Ovary (tissue), 3 donors: ENCODE data around the gene DLG1.

Experiments
- POLR2A ChIP-seq: fragments of 450-650 bp; IDR thresholded peaks from one replicate; pipeline ENCODE4 v1.6.1; 2017; ENCODE audit warnings: antibody characterized with exemption, mild to moderate bottlenecking, moderate library complexity
- TF ChIP-seq, protein P1 (sequence below), 3 donors: fragments of 450-650 bp in 2 of 3; fragments of 200-600 bp in 1 of 3; IDR thresholded peaks; one replicate each; pipeline versions ENCODE4 v1.5.1 to v1.8.0; 2016 to 2022; ENCODE audit warnings: antibody characterized with exemption in 3 of 3, mild to moderate bottlenecking in 1 of 3
- donor health status: DM: no; HTN: no; CAD: no.

DNA sequence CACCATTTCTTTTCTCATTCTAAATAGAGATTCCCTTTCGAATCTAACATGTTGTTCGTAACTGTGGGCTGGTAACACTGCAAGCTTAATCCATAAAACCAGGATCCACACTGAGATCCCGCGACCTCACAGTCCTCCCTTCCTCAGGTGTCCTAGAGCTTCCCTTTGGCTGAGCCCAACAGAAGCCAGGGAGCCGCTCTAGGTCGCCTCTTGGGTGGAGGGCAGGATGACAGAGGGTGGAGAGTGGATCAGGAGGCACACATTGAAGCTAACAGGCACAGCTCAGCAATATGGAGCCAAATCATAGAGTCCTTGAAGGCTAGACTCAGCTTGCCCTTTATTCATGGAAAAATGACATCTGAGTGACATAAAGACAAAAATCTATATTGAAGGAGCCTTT lies 44.7 kb upstream of the DLG1 start:
- TF ChIP-seq, protein P1, sequence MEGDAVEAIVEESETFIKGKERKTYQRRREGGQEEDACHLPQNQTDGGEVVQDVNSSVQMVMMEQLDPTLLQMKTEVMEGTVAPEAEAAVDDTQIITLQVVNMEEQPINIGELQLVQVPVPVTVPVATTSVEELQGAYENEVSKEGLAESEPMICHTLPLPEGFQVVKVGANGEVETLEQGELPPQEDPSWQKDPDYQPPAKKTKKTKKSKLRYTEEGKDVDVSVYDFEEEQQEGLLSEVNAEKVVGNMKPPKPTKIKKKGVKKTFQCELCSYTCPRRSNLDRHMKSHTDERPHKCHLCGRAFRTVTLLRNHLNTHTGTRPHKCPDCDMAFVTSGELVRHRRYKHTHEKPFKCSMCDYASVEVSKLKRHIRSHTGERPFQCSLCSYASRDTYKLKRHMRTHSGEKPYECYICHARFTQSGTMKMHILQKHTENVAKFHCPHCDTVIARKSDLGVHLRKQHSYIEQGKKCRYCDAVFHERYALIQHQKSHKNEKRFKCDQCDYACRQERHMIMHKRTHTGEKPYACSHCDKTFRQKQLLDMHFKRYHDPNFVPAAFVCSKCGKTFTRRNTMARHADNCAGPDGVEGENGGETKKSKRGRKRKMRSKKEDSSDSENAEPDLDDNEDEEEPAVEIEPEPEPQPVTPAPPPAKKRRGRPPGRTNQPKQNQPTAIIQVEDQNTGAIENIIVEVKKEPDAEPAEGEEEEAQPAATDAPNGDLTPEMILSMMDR (IDR thresholded peaks at IDR 0.05), result no peak
- no peak for TF ChIP-seq POLR2A
